Smooth muscle cell (in vitro differentiated cells): Measurements from ENCODE around the gene TRIP4. TPM values are rescaled to one million over a fixed set of nuclear protein-coding genes. Genes with fewer than 3 reads are reported as not detected.
A peak's percentile ranks its signal among the peaks of the same experiment; 100 is the strongest.

Experiments
- DNase-seq: peaks from one replicate; lab custom pipeline; 2025; ENCODE audit not compliant: unreplicated experiment; lab: John Stamatoyannopoulos, UW
- H2AFZ ChIP-seq: fragments of 200-600 bp; sonication (generic); 2 replicates; pipeline ENCODE4 v1.6.0; 2016; ENCODE audit warnings: antibody characterized with exemption, low read depth, mild to moderate bottlenecking
- H3F3A ChIP-seq: fragments of 200-600 bp; sonication (generic); 2 replicates; pipeline ENCODE4 v1.6.0; 2017; ENCODE audit warnings: antibody characterized with exemption, low read depth
- H3K27ac ChIP-seq: fragments of 200-600 bp; sonication (generic); 2 replicates; pipeline ENCODE4 v1.5.1; 2016; ENCODE audit warnings: low read depth, mild to moderate bottlenecking
- H3K27me3 ChIP-seq: fragments of 200-600 bp; sonication (generic); 2 replicates; pipeline ENCODE4 v1.6.1; 2016; ENCODE audit warnings: low read depth, mild to moderate bottlenecking
- H3K36me3 ChIP-seq: fragments of 200-600 bp; sonication (generic); 2 replicates; pipeline ENCODE4 v1.5.1; 2016; ENCODE audit warnings: low read depth
- H3K4me1 ChIP-seq: fragments of 200-600 bp; sonication (generic); 2 replicates; pipeline ENCODE4 v1.5.1; 2016; ENCODE audit warnings: low read depth
- H3K4me2 ChIP-seq: fragments of 200-600 bp; sonication (generic); 2 replicates; pipeline ENCODE4 v1.6.0; 2016; ENCODE audit warnings: mild to moderate bottlenecking
- H3K4me3 ChIP-seq: fragments of 200-600 bp; sonication (generic); 2 replicates; pipeline ENCODE4 v1.5.1; 2016; ENCODE audit warnings: mild to moderate bottlenecking
- H3K79me2 ChIP-seq: fragments of 200-600 bp; sonication (generic); 2 replicates; pipeline ENCODE4 v1.6.0; 2016; ENCODE audit warnings: low read depth, mild to moderate bottlenecking
- H3K9ac ChIP-seq: fragments of 200-600 bp; sonication (generic); 2 replicates; pipeline ENCODE4 v1.6.0; 2016; ENCODE audit warnings: low read depth
- H3K9me3 ChIP-seq: fragments of 200-600 bp; sonication (generic); replicated peaks from 2 replicates; pipeline ENCODE4 v1.5.1; 2016; ENCODE audit warnings: low read depth
- H4K20me1 ChIP-seq: fragments of 200-600 bp; sonication (generic); 2 replicates; pipeline ENCODE4 v1.6.0; 2016; ENCODE audit warnings: low read depth
- WGBS: methylation state at CpG from one replicate; pipeline ENCODE4 v1.1.7; 2016; ENCODE audit warnings: low lambda C conversion rate; 5-methylcytosine and 5-hydroxymethylcytosine counted together
- polyA plus RNA-seq: library from polyadenylated mRNA; unstranded; fragments of >200 nt; fragmentation: Nextera tagmentation; extraction: Ambion mirVana; gene quantifications from 2 replicates; pipeline ENCODE4 v1.2.1, GENCODE V29; 2016
- total RNA-seq: library from RNA; depleted of rRNA; stranded (reverse); fragments of >200 nt; gene quantifications from 2 replicates; pipeline ENCODE4 v1.2.3, GENCODE V29; 2014
- TF ChIP-seq, protein P1 (sequence below): fragments of 200-600 bp; sonication (generic); IDR thresholded peaks from 2 replicates; pipeline ENCODE4 v1.5.1; 2017; ENCODE audit warnings: borderline replicate concordance, mild to moderate bottlenecking, antibody characterized with exemption; ENCODE audit not compliant: insufficient read depth, poor library complexity, severe bottlenecking

TRIP4 gene
- total and polyA plus RNA-seq, 2 experiments from 2014 or later = 15.0 to 22.4 TPM

DNA sequence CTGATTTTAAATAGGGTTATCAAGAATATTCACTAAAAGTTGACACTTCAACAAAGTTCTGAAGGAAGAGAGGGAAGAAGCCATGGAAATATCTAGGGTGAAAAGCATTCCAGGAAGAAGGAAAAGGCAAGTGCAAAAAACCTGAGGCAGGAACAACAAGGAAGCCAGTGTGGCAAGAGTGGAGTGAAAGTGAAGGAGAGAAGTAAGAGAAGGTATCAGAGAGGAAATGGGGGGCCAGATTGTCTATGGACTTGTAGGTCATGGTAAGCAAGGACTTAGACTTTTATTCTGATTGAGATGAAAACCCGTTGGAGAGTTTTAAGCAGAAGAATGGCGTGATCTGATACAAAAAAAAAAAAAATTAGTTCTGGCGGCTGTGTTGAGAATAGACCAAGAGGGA is 54.2 kb downstream of the TRIP4 start:
- H3K4me2 ChIP-seq = no peak overlapping the region
- H3K27me3 ChIP-seq = no peaks in the 10 kb centered on the region
- 94% methylated on average over 3 of the region's 3 CpGs for WGBS
- no peak overlapping the region for H3K9ac ChIP-seq
- no peaks in the 10 kb centered on the region for H3K9me3 ChIP-seq
- no peaks in the 10 kb centered on the region for H3K79me2 ChIP-seq
- H4K20me1 ChIP-seq = peaks cover 13% of the 10 kb centered on the region
- no peak overlapping the region for H3K27ac ChIP-seq
- H3F3A ChIP-seq = no peaks in the 10 kb centered on the region
- H2AFZ ChIP-seq = no peak overlapping the region
- peaks cover 17% of the 10 kb centered on the region for H3K4me1 ChIP-seq
- DNase-seq = no peak
- TF ChIP-seq, protein P1, sequence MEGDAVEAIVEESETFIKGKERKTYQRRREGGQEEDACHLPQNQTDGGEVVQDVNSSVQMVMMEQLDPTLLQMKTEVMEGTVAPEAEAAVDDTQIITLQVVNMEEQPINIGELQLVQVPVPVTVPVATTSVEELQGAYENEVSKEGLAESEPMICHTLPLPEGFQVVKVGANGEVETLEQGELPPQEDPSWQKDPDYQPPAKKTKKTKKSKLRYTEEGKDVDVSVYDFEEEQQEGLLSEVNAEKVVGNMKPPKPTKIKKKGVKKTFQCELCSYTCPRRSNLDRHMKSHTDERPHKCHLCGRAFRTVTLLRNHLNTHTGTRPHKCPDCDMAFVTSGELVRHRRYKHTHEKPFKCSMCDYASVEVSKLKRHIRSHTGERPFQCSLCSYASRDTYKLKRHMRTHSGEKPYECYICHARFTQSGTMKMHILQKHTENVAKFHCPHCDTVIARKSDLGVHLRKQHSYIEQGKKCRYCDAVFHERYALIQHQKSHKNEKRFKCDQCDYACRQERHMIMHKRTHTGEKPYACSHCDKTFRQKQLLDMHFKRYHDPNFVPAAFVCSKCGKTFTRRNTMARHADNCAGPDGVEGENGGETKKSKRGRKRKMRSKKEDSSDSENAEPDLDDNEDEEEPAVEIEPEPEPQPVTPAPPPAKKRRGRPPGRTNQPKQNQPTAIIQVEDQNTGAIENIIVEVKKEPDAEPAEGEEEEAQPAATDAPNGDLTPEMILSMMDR = no peak
- no peak overlapping the region for H3K4me3 ChIP-seq
- no peaks in the 10 kb centered on the region for H3K36me3 ChIP-seq

DNA sequence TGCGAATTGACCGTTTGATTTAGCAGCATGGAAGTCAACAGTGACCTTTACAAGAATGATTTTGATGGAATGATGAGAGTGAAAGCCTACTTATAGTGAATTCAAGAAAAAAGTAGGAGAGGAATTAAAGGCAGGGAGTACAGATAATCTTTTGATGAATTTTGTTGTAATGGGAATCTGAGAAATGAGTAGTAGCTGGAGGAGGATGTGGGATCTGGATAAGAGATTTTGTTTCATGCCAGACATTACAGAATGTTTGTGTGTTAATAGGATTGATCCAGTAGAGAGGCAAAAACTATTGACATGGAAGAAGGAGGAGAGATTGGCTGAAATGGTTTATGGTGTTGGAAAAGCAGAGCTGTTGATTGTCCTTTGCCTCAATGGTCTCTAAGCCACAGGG is 55.4 kb downstream of the TRIP4 start:
- TF ChIP-seq, protein P1 = no peak
- H3K9ac ChIP-seq = no peak overlapping the region
- no peaks in the 10 kb centered on the region for H3K27me3 ChIP-seq
- H3K4me3 ChIP-seq = no peak overlapping the region
- peak overlapping the region; percentile 69 for H3K4me2 ChIP-seq
- no peak for DNase-seq
- no peaks in the 10 kb centered on the region for H3K36me3 ChIP-seq
- WGBS = 100% methylated on average over 2 of the region's 2 CpGs
- H3K9me3 ChIP-seq = no peaks in the 10 kb centered on the region
- no peak overlapping the region for H2AFZ ChIP-seq
- no peaks in the 10 kb centered on the region for H3K79me2 ChIP-seq
- no peaks in the 10 kb centered on the region for H3F3A ChIP-seq
- peaks cover 17% of the 10 kb centered on the region for H3K4me1 ChIP-seq
- H4K20me1 ChIP-seq = peaks cover 13% of the 10 kb centered on the region
- H3K27ac ChIP-seq = peak overlapping the region; percentile 82

DNA sequence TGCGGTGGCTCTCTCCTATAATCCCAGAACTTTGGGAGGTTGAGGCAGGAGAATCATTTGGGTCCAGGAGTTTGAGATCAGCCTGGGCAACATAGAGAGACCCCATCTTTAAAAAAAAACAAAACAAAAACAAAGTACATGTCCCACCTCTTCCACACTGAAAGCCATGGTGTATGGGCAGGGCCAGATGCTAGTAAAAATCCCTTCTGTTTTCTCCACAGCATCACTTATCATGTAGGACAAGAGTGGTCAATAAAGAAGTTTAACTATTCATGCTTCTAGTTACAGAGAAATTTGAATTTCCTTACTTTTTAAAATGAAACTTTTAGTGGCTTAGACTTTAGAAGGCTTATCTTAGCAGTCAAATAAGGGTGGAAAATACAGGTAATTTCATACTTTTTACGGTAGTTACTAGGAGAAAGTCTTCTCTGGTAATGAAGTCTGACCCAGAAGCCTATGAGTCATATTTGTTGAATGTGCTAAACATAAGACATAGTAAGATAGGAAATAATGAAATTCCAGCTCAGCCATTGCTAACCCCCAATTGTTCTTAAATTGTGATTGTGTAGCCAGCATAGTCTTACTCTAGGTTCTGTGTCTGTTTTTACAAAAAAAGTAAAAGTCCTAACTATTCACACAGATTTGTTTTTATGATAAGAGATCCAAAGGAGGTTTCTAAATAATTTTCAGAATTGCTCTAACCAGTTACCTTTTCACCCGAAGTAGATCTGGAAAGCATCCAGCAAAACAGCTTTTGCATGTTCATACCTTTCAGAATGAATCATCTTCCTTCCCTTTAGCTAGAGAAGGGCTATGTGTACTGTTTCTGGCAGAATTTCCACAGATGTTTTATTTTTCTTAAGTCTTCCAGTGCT is 56.3 kb downstream of the TRIP4 start:
- H3K9me3 ChIP-seq = no peaks in the 10 kb centered on the region
- no peak for DNase-seq
- peaks cover 13% of the 10 kb centered on the region for H4K20me1 ChIP-seq
- H2AFZ ChIP-seq = no peak overlapping the region
- no peaks in the 10 kb centered on the region for H3K36me3 ChIP-seq
- TF ChIP-seq, protein P1 = no peak
- peak overlapping the region; percentile 82 for H3K27ac ChIP-seq
- no peaks in the 10 kb centered on the region for H3K27me3 ChIP-seq
- no peaks in the 10 kb centered on the region for H3F3A ChIP-seq
- 48% methylated on average over 3 of the region's 3 CpGs for WGBS
- peak overlapping the region; percentile 69 for H3K4me2 ChIP-seq
- H3K4me3 ChIP-seq = peak overlapping the region; percentile 6
- H3K4me1 ChIP-seq = peaks cover 17% of the 10 kb centered on the region
- peak overlapping the region; percentile 7 for H3K9ac ChIP-seq
- H3K79me2 ChIP-seq = no peaks in the 10 kb centered on the region

DNA sequence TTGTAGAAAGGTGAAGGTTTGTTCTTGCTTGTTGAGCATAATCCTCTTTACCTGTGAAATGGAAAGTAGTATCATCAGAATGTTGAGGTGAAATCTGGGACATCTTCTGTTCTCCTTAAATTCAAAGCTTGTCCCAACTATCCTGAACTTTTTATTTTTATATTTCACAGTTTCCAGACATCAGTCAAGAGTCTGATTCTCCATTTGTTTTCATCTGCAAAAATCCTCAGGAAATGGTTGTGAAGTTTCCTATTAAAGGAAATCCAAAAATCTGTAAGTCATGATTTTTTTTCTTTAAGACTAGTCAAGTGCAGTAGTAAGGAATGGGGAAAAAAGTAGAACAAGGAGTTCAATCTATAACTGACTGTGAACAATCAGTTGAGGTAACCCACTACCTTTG is 57.2 kb downstream of the TRIP4 start:
- Histone ChIP-seq H3K27me3 (no peaks in the 10 kb centered on the region), H3K27ac (peak overlapping the region; percentile 82), H3K79me2 (no peaks in the 10 kb centered on the region), H3F3A (no peaks in the 10 kb centered on the region), H3K4me1 (peaks cover 17% of the 10 kb centered on the region), H3K9ac (no peak overlapping the region), H4K20me1 (peaks cover 13% of the 10 kb centered on the region), H3K4me3 (no peak overlapping the region), H3K36me3 (no peaks in the 10 kb centered on the region), H3K4me2 (peak overlapping the region; percentile 69), H2AFZ (no peak overlapping the region), H3K9me3 (no peaks in the 10 kb centered on the region)
- TF ChIP-seq, protein P1 = no peak
- no peak for DNase-seq
